Measurements from ENCODE around the gene DAP.
A peak's percentile ranks its signal among the peaks of the same experiment; 100 is the strongest.

DAP gene

DNA sequence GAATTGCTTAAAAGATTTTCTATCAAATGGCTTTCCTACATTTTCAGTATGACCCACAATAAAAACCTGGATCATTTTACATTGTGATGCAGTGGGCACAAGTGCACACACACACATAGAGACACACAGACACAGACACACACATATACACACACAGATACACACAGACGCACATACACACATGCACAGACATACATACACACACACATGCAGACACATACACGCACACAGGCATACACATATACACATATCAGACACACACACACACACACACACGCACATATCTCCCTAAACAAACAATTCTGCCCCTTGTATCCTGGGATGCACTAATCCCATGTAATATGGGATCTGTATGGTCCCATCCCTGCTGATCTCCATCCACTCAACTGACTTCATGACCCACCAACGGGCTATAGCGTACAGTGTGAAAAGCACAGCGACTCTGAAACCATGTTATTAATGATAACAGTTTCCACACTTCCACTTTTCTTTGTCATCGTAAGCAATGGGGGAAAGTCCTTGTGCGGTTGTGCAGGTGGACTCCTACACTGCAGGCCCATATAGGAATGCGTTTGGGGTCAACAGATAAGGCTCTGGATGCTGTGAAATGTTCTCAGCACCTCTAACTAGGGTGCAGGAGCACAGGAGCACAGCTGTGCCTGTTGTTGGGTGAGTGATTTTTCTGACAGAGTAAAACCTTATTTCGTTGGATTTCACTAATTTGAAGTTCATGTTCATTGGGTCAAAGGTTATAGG, 52.7 kb downstream of the DAP start:
- DNase-seq, result no peak

DNA sequence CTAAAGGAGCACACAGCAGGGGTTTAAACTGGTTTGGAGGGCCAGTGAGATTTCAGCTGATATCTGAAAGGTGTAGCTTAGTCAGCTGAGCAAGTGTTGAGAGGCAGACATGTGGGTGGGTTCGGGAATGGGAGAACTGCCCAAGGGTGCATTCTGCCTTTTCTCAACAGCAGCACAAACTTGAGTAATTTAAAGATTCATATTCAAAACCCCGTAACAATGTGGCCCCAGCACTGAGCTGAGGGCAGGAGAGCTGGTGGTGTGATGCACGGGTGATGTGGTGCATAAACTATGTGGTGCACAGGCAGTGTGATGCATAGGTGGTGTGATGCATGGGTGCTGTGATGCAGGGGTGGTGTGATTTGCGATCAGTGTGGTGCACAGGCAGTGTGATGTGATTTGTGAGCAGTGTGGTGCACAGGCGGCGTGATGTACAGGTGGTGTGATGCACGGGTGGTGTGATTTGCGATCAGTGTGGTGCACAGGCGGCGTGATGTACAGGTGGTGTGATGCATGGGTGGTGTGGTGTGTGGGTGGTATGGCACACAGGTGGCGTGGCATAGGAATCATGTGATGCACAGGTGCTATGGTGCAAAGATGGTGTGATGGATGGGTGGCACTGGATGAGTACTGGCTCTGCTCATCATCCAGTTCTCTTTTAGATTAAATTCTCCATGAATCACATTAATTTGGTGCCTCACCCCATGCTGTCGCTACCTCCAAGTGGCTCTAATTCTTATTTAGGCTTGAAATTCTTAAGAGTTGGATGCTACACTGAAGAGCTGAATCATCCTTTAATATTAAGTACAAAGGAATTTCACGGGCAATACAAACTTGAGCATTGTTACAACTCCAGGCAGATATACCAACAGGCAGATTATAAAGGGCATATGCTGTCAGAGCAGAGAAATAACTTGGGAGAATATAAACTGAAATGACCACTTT, 53.6 kb downstream of the DAP start:
- no peak for DNase-seq

DNA sequence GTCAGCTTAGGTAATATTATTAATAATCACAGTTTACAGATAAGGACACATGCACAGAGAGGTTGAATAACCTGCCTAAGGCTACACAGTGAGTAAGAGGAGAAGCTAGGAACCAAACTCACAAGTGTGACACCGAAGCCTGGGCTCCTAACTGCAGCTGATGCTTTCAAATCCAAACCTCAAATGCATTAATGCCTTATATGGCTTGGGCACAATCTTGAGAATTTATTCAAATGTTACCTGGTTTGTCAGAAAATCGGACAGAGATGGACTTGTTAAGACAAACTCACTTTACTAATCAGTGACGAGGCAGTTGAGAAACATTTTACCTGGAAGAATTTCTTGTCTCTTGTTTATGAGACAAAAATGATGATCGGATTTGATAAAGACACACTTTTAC, 54.7 kb downstream of the DAP start:
- no peak for DNase-seq

- no peak for DNase-seq
Measured at GRCh38 chr5:10705747-10706146, 55.3 kb downstream of the DAP start.

GRCh38 chr5:10704949-10705621, 55.9 kb downstream of the DAP start:
- DNase-seq, result no peak

DNA sequence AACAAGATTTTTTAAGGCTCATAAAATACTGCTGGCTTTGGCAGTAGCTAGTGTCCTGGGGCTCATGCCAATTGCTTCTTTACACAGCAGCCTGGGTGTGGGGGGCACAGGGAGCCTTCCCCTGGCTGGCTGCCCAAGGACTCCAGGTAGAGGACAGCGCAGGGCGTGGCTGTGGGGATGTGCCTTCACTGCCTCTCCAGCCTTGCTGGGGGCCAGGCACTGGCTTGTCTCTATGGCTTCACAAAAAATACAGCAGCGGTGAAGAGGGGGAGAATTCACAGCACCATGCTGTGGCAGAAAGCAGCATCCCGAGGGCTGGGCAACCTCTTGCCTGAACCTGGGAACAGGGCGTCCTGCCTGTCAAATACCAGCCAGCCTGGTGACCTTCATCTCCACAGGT, 57.4 kb downstream of the DAP start:
- DNase-seq, result peak; percentile 83

GRCh38 chr5:10702911-10703491, 58.0 kb downstream of the DAP start:
- DNase-seq, result no peak

DNA sequence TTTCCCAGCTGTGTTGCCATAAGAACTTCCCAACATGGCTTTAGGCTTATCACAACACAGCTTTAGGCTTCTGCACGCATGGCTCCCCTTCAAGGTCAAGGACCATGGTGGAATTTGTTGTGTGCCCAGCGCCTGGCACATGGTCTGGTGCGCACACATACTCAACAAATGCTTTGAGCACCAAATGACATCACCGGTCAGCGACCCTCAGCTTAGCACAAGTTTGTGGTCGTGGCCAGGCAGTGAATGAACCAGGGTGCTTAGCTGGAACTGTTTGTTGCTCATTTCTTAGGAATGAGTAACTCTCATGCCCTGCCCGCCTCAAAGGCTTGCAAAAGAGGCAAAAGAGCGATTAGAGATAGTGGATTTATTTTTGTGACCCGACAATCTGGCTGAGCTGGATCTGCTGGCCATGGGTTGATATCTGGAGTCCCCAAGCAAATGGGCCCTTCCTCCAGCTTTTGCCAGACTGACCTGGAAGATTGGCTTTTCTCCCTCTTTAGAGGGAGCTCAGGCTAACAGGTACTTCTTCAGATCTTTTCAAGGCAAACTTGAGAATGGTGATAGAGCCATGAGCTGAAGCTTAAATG, 58.9 kb downstream of the DAP start:
- DNase-seq, result no peak

DNA sequence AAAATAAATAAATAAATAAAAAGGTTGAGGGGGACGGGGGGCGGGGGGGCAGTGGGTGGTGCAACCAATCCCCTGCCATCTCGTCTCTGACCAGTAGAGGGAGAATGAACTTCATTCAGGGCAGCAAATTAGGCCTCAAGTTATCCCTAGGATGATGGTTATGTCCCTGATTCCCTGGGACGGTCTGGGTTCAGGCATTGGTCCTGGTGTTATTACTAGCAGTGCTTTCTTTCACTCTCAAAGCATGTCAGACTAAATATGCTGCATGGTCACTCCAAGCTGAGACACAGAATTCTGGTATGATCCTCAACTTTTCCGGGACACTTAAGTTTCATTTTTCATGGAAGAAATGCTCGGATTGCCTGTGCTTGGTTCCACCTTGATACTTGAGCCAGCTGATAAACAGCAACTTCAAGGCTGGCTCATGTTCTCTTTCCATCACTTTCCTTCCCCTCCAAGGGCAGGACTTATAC, 59.4 kb downstream of the DAP start:
- no peak for DNase-seq

DNA sequence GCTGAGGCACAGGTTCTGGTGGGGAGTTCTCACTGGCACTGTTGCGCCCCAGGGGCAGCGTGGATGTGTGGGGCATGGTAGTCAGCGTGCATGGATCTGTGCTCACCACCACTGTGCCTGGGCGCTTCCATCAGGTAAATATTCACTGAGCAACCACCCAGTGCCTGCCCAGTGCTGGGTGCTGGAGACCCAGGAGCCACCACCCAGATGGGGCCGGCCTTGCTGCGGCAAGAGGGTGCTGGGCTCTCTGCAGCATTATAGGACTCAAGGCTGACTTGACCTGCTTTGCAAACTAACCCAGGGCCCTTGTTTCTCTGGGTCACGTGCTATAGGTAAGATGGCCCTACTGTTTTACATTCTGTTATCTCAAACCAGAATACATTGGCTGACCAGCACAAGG, 60.5 kb downstream of the DAP start:
- DNase-seq, result no peak

GRCh38 chr5:10699987-10700386, 61.0 kb downstream of the DAP start:
- DNase-seq, result no peak

GRCh38 chr5:10699281-10699874, 61.7 kb downstream of the DAP start:
- no peak for DNase-seq

GRCh38 chr5:10695759-10696543, 65.1 kb downstream of the DAP start:
- DNase-seq, result no peak

GRCh38 chr5:10695055-10695649, 65.9 kb downstream of the DAP start:
- peak; percentile 74 for DNase-seq

- DNase-seq, result no peak
Measured at GRCh38 chr5:10691826-10692785, 68.9 kb downstream of the DAP start.

GRCh38 chr5:10690460-10691440, 70.3 kb downstream of the DAP start:
- no peak for DNase-seq

- DNase-seq, result no peak
Measured at GRCh38 chr5:10689391-10690081, 71.5 kb downstream of the DAP start.

All from COR-L47 (cell line).